NCI-H2196 treated with DMSO at 0.1 percent for 48 hours (cell line): ENCODE measurements around the gene THRA.
A peak's percentile ranks its signal among the peaks of the same experiment; 100 is the strongest.

ENCODE experiments used
- DNase-seq: peaks from one replicate; lab custom pipeline; 2025; ENCODE audit not compliant: unreplicated experiment; lab: John Stamatoyannopoulos, UW

THRA gene

GRCh38 chr17:40064971-40065768 lies 2.4 kb downstream of the THRA start:
- DNase-seq, result no peak

GRCh38 chr17:40065769-40066510 lies 3.2 kb downstream of the THRA start:
- DNase-seq, result no peak

GRCh38 chr17:40067710-40068109 lies 4.9 kb downstream of the THRA start:
- no peak for DNase-seq

- no peak for DNase-seq
These were observed 5.4 kb downstream of the THRA start for GRCh38 chr17:40068129-40068581.

GRCh38 chr17:40068584-40068916 lies 5.8 kb downstream of the THRA start:
- no peak for DNase-seq

GRCh38 chr17:40068917-40069750 lies 6.4 kb downstream of the THRA start:
- DNase-seq, result peak; percentile 62

GRCh38 chr17:40069751-40070708 lies 7.3 kb downstream of the THRA start:
- peak; percentile 66 for DNase-seq

- no peak for DNase-seq
These were observed 8.0 kb downstream of the THRA start for GRCh38 chr17:40070709-40071312.

GRCh38 chr17:40071313-40072039 lies 8.7 kb downstream of the THRA start:
- DNase-seq, result peak; percentile 33

- DNase-seq, result peak; percentile 76
These were observed 9.4 kb downstream of the THRA start for GRCh38 chr17:40072040-40072734.

- DNase-seq, result no peak
These were observed 10.1 kb downstream of the THRA start for GRCh38 chr17:40072735-40073346.

- no peak for DNase-seq
These were observed 10.8 kb downstream of the THRA start for GRCh38 chr17:40073454-40074174.

GRCh38 chr17:40074175-40074512 lies 11.4 kb downstream of the THRA start:
- no peak for DNase-seq

- DNase-seq, result peak; percentile 41
These were observed 12.1 kb downstream of the THRA start for GRCh38 chr17:40074871-40075200.

- peak; percentile 50 for DNase-seq
These were observed 12.6 kb downstream of the THRA start for GRCh38 chr17:40075201-40075941.

GRCh38 chr17:40075942-40076498 lies 13.3 kb downstream of the THRA start:
- no peak for DNase-seq

- no peak for DNase-seq
These were observed 13.8 kb downstream of the THRA start for GRCh38 chr17:40076591-40076990.
